ENCODE data around the gene ENTPD3.

- TF ChIP-seq CTCF (IDR thresholded peaks at IDR 0.05) (no peak), POLR2A (IDR thresholded peaks at IDR 0.05) (no peak)
Observed at GRCh38 chr3:40369716-40370115, 17.3 kb upstream of the ENTPD3 start.
